Measurements from ENCODE around the gene CRMP1.

DNA sequence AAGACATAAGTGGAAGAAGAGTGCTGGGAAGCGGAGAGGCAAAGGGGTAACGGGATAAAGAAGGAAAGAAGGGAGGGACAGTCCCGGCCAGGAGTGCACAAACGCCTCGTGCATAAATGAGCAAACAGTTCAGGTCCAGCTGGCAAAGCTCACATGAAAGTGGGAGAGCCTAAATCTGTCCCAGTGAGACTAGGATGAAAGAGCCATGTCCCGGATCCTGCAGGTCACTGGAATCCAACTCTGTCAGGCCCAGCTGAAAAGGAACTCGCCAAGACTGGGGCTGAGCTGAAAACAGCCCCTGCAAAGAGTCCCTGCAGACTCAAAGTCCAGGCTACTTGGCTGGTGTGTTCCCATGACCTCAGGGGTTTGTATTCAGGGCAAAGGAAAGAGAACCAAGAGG is 38.0 kb upstream of the CRMP1 start:
- TF ChIP-seq POLR2A (IDR thresholded peaks at IDR 0.05) (no peak), CTCF (IDR thresholded peaks at IDR 0.05) (no peak)

Measured in adrenal gland (tissue), 5 donors.